Measurements from ENCODE around the gene ZNF664. TPM values are rescaled to one million over a fixed set of nuclear protein-coding genes. Genes with fewer than 3 reads are reported as not detected.

Gene ZNF664
- total RNA-seq, 4 donors from 2014 or later = 58.5 to 76.4 (median 70.3) TPM

- Histone ChIP-seq H3K36me3 (no peaks in the 10 kb centered on the region), H3K27me3 (no peaks in the 10 kb centered on the region), H3K27ac (replicated peaks in 1 of 4) (peak overlapping the region in 1 of 4 donors; percentile 6), H3K4me3 (no peak overlapping the region), H3K9me3 (no peaks in the 10 kb centered on the region), H3K4me1 (peaks cover 5 to 21% (median 8%) of the 10 kb centered on the region in 4 donors)
- WGBS = 32% methylated on average over 11 of the region's 12 CpGs
- intact Hi-C loops (cut with DNase I) = loop anchor here (5.0 kb wide), 1 partner anchor 128 kb away; no protein-coding TSS in a partner anchor
- TF ChIP-seq POLR2A (IDR thresholded peaks at IDR 0.05; ENCODE audit: low read depth) = no peak
- TF ChIP-seq, protein P1, sequence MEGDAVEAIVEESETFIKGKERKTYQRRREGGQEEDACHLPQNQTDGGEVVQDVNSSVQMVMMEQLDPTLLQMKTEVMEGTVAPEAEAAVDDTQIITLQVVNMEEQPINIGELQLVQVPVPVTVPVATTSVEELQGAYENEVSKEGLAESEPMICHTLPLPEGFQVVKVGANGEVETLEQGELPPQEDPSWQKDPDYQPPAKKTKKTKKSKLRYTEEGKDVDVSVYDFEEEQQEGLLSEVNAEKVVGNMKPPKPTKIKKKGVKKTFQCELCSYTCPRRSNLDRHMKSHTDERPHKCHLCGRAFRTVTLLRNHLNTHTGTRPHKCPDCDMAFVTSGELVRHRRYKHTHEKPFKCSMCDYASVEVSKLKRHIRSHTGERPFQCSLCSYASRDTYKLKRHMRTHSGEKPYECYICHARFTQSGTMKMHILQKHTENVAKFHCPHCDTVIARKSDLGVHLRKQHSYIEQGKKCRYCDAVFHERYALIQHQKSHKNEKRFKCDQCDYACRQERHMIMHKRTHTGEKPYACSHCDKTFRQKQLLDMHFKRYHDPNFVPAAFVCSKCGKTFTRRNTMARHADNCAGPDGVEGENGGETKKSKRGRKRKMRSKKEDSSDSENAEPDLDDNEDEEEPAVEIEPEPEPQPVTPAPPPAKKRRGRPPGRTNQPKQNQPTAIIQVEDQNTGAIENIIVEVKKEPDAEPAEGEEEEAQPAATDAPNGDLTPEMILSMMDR (IDR thresholded peaks at IDR 0.05) = no peak
- TF ChIP-seq EP300 (IDR thresholded peaks at IDR 0.05) = no peak
- peak in 1 of 2 donors; percentile 14 for TF ChIP-seq POLR2AphosphoS5 (IDR thresholded peaks at IDR 0.05)
- DNase-seq (ENCODE audit: extremely low spot score) = no peak
These were observed 57.5 kb downstream of the ZNF664 start for GRCh38 chr12:124030510-124030909.

- Histone ChIP-seq H3K27ac (replicated peaks in 1 of 4) (no peak overlapping the region), H3K36me3 (no peaks in the 10 kb centered on the region), H3K9me3 (no peaks in the 10 kb centered on the region), H3K4me1 (peaks cover 5 to 21% (median 8%) of the 10 kb centered on the region in 4 donors), H3K4me3 (no peak overlapping the region), H3K27me3 (no peaks in the 10 kb centered on the region)
- WGBS = 90% methylated on average over 5 of the region's 5 CpGs
- TF ChIP-seq EP300 (IDR thresholded peaks at IDR 0.05) (no peak), POLR2A (IDR thresholded peaks at IDR 0.05; ENCODE audit: low read depth) (no peak), POLR2AphosphoS5 (IDR thresholded peaks at IDR 0.05) (no peak)
- TF ChIP-seq, protein P1 (IDR thresholded peaks at IDR 0.05) = no peak
- DNase-seq (ENCODE audit: extremely low spot score) = no peak
- intact Hi-C loops (cut with DNase I) = loop anchor here (5.0 kb wide), 1 partner anchor 129 kb away; no protein-coding TSS in a partner anchor
These were observed 58.0 kb downstream of the ZNF664 start for GRCh38 chr12:124031058-124031457.

DNA sequence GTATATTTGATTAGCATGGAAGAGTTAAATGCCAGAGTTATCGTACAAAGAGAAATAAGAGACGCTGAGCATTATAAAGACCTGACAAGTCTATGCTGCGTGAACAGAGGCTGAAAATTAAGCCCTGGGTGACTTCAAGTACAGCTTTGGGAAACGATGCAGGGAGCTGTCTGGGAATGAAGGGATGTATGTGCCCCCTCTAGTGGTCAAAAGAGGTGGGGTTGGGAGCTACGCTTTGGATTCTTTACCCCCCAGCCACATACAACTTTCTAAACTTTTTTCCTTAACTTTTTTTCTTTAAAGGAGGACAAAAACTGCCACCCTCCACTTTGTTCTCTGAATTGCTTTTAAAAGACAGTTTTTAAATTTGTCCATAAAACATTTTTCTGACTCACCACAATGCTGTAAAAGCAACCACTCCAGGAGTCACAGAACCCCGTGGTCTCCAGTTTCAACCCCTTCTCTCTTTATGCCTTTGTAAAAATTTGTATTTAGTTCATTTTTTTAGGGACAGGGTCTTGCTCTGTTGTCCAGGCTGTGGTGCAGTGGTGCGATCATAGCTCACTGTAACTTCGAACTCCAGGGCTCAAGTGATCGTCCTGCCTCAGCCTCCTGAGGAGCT lies 59.4 kb downstream of the ZNF664 start:
- no peaks in the 10 kb centered on the region for H3K36me3 ChIP-seq
- no peak for DNase-seq (ENCODE audit: extremely low spot score)
- H3K4me1 ChIP-seq = peaks cover 5 to 16% (median 8%) of the 10 kb centered on the region in 4 donors
- intact Hi-C loops (cut with DNase I) = loop anchor here (5.0 kb wide), 1 partner anchor 130 kb away; no protein-coding TSS in a partner anchor
- H3K27ac ChIP-seq (replicated peaks in 1 of 4) = no peak overlapping the region
- TF ChIP-seq, protein P1 (IDR thresholded peaks at IDR 0.05) = peak; percentile 74 to 89 (median 87)
- TF ChIP-seq POLR2AphosphoS5 (IDR thresholded peaks at IDR 0.05) = no peak
- no peaks in the 10 kb centered on the region for H3K27me3 ChIP-seq
- no peaks in the 10 kb centered on the region for H3K9me3 ChIP-seq
- 49% methylated on average over 9 of the region's 9 CpGs for WGBS
- no peak overlapping the region for H3K4me3 ChIP-seq

DNA sequence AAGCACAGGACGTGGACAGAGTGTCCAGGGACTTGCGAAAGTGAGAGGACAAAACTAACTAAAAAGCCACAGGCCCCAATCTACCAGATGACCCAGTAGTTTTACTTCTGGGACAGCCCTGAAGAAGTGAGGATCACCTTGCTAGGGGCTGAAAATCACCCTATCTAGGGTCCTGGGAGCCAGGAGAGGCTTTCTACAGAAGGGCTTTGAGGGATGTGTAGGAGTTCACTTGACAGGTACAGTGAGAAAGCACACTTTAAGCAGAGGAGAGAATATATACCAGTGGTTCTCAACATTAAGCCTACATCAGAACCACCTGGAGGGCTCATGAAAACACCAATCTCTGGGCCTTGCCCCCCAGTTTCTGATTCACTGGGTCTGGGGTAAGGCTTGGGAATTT lies 60.8 kb downstream of the ZNF664 start:
- no peaks in the 10 kb centered on the region for H3K36me3 ChIP-seq
- TF ChIP-seq POLR2A (IDR thresholded peaks at IDR 0.05; ENCODE audit: low read depth) = no peak
- TF ChIP-seq, protein P1 (IDR thresholded peaks at IDR 0.05) = no peak
- TF ChIP-seq EP300 (IDR thresholded peaks at IDR 0.05) = no peak
- no peak for TF ChIP-seq POLR2AphosphoS5 (IDR thresholded peaks at IDR 0.05)
- DNase-seq (ENCODE audit: extremely low spot score) = no peak
- H3K9me3 ChIP-seq = no peaks in the 10 kb centered on the region
- H3K4me3 ChIP-seq = no peak overlapping the region
- intact Hi-C loops (cut with DNase I) = loop anchor here (5.0 kb wide), 1 partner anchor 132 kb away; no protein-coding TSS in a partner anchor
- H3K27ac ChIP-seq (replicated peaks in 1 of 4) = no peak overlapping the region
- 88% methylated on average over 2 of the region's 2 CpGs for WGBS
- H3K27me3 ChIP-seq = no peaks in the 10 kb centered on the region
- peaks cover 5 to 10% (median 6%) of the 10 kb centered on the region in 4 donors for H3K4me1 ChIP-seq
